NCI-H1048 (cell line): ENCODE measurements around the gene MTCP1.

Experiments used
- DNase-seq: peaks from one replicate; lab custom pipeline; 2025; lab: John Stamatoyannopoulos, UW

The MTCP1 gene, protein sequence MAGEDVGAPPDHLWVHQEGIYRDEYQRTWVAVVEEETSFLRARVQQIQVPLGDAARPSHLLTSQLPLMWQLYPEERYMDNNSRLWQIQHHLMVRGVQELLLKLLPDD

DNA sequence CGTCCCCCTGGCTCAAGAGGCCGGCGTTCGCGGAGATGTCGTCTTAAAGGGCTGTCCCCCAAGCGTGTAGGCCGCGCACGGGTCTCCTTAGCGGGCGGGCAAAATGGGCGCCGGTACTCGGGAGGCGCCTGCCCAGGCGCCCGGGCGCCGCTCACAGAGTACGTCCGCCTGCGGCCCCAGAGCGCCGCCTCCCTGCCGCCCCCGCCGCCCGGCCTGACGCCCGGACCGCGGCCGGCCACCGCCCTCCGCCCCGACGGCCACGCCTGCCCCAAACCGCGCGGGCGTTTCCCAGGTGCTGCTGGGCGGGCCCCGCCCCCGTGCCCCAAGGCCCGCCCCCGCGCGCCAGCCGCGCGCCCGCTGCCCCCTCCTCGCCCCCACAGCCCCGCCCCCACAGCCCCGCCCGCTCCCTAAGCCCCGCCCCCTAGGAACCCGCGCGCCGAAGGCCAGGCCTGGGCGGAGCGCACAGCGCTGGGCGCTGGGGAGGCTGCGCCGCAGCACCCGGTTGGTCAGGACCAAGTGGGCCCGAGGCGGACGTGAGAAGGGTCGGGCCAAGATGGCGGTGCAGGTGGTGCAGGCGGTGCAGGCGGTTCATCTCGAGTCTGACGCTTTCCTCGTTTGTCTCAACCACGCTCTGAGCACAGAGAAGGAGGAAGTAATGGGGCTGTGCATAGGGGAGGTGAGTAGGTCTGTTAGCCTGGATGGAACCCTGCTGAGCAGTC, at the start of gene MTCP1, which contains the start of the genes BRCC3 and CMC4:
Gene MTCP1, minus strand, starts transcription at position 162 of the 719 bp plus-strand sequence. CDS start 5,126 bp downstream, outside the sequence.
Gene BRCC3, plus strand, starts transcription at position 534 of the 719 bp plus-strand sequence. Its CDS starts 20 bp downstream, at position 554.
Gene CMC4, minus strand, starts transcription at position 162 of the 719 bp plus-strand sequence. CDS start 7,113 bp downstream, outside the sequence.
- DNase-seq: peak; percentile 51

DNA sequence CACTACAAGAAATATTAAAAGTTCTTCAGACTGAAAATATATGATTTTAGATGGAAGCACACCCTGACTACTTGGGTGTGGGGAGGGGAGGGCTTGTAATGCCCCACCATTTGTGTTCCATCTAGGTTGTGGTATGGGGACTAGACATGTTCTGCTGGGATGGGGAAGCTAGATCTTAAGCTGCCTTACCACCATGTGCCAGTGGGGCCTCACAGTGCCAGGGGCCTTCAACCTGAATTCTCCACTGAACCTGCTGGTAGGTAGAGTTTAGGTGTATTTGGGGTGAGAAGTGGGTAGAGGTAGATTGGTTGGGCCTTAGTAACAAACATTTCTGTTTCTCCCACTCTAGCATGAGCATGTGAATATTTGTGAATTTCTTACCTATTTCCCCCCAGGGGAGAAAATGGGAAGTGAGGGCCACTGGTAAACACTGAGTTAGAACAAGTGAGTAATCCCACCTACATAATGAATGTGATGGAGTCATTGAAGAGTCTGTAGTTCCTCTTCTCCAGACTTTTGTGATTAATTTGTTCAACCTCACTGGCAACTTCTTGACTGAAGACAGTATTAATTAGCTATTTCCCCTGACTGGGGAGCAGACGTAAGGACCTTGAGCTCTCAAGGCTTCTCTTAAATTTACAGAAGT, 44.4 kb upstream of the MTCP1 start:
- no peak for DNase-seq

DNA sequence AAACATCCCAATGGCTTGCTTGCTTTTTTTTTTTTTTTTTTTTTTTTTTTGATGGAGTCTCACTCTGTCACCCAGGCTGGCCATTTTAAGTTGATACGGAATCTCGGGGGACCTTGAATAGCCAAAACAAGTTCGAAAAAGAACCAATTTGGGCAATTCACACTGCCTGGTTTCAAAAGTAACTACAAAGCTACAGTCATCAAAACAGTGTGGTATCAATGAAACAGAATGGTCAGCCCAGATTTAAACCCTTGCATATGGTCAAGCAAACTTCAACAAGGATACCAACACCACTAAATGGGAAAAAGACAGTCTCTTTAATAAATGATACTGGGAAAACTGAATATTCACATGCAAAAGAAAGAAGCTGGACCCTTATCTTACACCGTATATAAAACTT, 42.2 kb upstream of the MTCP1 start:
- no peak for DNase-seq

DNA sequence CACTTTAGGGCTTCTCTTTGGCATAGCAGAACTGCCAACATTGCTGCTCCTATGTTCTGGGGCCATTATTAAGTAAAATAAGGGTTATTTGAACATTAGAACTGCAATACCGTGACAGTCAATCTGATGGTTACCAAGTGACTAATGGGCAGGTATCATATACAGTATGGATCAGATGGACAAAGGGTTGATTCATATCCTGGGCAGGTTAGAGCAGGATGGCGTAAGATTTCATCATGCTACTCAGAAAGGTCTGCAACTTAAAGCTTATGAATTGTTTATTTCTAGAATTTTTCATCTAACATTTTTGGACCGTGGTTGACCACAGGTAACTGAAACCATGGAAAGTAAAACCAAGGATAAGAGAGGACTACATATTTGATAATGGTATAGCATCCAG, 41.2 kb upstream of the MTCP1 start:
- no peak for DNase-seq

DNA sequence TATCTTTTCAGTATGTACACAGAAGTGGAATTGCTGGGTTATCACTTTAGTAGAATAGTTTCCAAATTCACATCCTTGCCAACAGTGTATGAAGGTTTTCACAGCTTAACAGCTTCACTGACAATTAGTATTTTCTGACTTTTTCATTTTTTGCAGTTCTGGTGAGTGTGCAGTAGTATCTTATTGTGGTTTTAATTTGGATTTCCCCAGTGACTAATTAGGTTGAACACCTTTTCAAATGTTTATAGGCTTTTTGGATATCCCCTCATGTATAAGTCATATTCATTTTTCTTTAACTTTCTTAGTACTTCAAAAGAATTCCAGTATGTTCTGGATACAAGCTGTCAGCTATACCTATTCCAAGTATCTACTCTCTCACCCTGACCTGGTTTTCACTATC, 37.5 kb upstream of the MTCP1 start:
- no peak for DNase-seq

DNA sequence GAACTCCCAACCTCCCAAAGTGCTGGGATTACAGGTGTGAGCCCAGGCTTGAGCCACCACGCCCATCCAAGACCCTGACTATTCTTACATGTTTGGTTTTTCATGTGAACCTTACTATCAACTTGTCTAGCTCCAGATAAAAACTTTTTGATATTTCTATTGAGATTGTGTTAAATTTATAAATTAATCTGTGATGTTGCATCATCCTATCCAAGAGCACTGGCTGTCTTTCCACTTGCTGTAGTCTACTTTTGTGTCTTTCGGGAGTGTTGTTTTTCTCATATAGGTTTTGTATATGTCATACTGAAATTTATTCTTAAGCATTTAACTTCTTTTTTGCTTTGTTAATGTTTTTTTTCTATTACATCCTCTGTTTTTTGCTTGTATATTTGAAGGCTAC, 35.0 kb upstream of the MTCP1 start:
- no peak for DNase-seq

DNA sequence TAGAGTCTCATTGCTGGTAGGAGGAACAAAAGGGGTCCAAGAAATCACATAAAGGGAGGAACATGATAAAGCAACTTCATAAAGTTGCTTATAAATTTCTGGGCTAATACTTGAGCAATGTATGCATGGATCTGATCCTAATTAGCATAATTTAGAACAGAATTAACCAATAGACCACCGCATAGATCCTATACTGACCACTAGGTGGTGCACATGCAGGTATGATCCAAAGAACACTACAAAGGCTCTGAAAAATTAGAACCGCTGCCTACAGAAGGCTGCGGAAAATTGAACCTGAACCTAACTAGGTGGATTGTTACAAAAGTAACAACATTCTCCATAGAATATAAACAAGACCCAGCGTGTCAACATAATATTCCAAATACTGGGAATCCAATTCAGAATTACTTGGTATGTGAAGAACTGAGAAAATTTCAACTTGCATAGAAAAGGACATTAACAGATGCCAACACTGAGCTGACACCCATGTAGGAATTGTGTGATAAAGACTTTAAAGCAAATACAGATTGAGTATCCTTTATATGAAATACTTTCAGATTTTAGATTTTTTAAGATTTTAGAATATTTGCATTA, 23.6 kb upstream of the MTCP1 start:
- DNase-seq: no peak

DNA sequence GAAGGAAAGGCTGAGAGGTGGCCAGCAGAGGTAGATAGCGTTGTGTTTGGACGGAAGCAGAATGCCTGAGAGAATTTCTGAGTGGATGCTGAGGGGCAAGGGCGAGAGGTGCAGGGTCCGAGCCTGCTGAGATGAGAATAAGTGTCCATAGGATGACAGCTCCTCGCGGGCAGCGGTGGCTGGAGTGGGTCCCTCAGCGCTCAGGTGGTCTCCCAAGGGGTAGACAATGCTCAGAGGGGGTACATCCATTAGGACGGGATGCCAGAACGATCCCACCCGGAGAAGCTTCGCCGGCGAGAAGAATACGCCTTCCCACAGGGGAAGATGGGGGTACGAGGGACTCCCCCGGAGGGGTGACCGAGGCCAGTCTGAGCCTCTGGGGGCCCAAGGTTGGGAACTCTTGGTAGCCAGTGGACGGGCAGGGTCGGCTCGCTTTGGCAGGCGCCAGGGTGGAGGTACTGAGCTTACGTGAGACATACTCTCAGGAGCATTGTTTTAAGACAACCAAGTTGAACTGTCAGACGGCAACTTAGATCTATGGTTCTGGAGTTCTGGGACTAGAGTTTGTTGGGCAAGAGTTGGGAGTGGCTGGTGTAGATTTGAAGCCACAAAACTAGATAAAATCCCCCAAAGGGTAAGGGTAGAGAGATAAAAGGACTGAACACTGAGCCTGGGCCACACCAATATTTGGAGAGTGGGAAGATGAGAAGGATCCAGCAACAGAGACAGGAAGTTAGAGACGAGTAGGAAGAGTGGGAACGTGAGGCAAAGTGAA, 16.2 kb upstream of the MTCP1 start:
- DNase-seq: no peak

DNA sequence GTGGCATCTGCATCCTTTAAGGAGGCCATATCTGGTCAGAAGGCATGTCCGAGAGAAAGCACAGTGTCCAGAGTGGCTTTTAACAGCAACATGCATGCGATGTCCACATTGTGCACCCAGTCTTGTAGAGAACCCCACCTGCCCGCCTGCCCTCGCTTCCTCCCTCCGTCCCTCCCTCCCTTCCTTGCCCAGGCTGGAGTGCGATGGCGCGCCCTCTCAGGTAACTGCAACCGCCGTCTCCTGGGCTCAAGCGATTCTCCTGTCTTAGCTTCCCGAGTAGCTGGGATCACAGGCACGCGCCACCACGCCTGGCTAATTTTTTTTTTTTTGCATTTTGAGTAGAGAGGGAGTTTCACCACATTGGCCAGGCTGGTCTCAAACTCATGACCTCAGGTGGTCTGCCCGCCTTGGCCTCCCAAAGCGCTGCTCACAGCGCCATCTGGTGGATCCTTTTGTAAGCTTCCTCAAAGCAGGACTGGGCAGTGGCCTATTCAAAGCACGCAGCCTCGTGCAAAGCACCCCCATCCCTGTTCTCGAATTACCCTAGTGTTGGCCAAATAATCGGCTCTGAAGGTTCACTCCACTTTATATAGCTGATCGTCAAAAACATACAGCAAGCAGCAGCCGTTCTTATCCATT, 15.4 kb upstream of the MTCP1 start:
- DNase-seq: no peak

DNA sequence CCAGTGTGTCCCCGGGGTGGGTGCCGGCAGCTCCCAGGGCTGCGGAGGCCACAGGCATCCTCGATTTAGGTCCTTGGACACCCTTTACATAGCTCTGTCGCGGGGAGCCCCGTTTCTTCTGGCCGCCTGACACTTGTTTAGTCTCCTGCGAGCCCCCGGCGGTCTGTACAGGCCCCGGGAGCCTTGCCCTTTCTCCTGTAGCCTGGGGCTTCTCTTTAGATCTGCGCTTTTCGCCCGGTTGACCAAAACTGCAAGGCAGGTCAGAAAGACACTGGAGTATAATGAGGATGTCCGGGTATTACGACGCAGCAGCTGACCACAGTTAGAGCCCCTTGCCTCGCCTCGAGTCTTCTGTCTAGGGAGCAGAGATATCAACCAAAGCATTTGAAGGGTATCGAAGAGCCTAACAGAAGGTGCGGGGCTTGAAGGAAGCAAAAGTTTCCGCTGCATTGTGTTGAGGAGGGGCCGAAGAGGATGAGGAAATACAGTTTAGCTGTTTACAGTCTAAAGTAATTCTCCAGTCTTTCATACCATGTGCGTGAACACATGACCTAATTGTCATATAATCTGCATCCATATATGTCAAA, 851 bp upstream of the MTCP1 start:
- DNase-seq: no peak

DNA sequence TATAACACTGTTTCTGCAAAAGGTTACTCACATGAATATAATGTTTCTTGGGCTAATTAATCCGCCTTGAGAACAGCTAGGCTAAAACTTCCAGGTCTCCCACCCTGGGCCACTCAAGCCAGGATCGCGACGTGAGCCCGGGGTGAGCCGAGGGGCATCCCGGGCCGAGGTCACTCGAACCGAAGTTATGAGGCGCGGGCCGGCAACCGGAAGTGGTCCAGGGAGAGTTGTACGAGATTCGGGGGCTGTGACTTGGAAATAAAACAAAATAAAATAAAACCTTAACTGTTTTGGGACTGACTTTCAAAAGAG, 317 bp downstream of the MTCP1 start:
- no peak for DNase-seq

DNA sequence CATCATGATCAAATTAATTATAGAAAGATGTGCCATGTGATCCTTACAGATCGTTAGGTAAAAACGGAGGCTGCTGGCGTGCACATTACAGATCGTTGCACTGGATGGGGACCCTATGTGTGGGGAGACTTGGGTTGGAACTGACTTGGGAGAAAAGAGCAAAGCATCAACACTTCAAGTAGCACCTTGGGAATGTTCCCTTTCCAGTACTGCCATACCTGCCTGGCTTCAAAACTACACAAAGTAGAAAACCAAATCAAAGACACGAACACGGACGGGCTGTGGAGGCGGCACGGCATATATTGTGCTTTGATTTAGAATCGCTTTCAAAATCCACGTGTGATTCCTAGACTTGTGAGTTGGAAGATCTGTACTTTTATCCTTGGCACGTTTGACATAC, 898 bp downstream of the MTCP1 start:
- no peak for DNase-seq

DNA sequence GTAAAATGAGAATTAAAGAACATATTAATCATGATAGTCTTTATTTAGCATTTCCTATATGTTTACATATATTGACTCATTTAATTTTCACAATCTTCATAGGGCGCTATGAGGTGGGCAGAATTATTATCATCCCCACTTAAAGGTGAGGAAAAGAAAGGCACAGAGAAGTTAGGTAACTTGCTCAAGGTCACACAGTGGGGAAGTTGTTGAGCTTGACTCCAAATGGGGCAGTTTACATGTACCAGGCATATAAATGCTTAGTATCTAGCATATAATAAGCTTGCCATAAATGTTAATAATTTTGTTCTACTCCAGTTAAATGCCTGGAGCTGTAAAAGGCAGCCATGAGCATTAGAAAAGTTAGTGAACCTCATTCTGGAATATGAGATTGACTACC, 1.5 kb downstream of the MTCP1 start:
- DNase-seq: no peak

DNA sequence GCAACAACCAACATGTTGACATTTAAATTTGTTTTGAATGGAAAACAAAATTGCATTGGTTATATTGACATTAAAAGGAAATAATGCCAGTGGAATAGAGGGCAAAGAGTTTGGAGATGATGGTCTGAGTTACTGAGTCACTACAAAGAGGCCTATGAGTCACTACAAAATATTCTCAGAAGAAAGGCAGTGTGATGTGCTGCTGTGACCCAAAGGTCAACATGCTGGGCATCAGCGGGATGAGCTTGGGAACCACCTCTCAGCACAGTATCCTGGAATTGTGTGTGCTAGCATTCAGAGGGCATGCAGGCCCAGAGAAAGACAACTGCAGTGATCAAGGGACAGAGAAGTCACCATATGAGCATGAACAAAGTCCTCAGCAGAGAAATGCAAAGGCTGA, 2.8 kb downstream of the MTCP1 start:
- no peak for DNase-seq

DNA sequence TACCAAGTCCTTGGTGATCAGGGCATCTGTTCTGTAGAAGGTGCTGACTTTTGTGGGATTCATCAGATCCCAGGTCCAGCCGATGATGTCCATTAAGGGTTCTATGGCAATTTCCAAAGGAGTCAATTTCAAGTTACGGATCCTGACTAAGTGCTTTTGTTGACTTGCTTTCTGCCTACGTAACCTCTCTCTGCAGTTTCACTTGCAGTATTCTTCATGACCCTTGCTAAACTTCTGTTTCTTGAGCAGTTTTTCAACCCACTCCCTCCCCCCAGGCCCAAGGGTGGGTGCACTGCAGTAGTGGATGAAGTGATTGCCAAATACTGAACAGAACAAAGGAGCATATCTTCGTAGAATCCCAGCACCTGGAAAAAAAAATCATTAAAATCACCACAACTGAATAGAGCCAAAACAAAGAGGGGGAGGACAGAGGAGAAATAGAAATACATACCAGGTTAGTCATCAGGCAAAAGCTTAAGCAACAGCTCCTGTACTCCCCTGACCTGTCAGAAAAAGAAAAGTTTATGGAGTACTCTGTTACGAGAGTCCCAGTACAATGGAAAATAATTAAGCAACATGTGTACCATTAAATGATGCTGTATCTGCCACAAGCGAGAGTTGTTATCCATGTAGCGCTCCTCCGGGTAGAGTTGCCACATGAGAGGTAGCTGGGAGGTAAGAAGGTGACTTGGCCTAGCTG, 5.8 kb downstream of the MTCP1 start:
- DNase-seq: no peak

DNA sequence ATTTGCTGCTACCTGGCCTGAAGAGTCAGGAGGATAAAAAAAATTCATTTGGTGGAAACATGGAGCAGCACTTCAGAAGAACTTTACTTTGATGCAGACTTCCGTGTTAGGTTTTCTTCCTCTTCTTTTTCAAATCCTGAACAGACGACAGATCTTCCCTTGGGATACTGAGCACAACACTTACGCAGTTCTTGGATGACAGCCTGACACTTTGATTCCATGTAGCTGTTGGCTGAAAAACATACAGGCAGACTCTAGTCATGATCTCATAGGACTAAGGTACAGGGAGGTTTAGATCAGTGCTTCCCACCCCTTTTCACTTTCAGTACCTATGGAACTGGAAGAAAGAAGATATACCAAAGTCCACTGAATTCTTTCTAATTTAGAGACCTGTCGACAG, 9.2 kb downstream of the MTCP1 start:
- DNase-seq: no peak

DNA sequence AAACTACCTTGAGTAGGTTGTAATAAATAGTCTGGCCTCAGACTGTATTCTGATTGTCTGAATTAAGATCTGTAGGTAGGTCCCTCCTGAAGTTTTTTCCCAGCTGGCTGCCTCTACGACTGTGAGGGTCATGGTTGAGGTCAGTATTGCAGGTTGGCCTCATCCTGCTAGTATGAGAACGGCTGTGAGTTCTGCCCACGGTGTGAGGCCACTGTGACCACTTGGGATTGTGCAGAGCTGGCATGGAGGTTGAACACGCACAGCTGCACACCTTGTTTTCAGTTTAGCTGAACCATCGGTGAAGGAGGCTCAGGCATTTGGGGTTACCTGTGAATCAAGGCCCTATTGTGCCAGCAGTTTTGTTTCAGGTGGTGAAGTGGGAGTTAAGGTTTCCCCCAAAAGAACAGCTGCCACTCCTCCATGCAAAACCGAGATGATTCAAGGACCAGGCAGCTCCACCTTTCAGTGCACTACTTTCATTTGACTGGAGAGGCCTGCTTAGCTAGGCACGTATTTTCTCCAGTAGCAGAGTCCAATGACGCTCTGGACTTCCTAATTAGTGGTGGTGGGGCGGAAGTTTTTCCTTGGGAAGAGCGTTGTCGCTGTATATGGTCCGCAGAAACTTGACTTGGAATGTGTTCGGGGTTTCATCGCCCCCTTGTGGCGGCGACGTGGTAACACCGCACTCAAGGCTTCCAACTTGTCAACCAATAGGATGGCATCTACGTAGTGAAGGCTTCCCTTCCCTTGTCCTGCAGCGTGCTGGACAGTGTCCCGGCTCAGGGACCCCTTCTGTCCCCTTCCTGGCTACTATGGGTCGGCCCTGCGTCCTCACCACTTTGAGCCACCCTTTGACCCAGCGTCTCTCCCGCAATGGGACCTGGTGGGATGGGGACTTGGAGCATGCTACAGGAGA, 13.8 kb downstream of the MTCP1 start:
- peak; percentile 32 for DNase-seq

DNA sequence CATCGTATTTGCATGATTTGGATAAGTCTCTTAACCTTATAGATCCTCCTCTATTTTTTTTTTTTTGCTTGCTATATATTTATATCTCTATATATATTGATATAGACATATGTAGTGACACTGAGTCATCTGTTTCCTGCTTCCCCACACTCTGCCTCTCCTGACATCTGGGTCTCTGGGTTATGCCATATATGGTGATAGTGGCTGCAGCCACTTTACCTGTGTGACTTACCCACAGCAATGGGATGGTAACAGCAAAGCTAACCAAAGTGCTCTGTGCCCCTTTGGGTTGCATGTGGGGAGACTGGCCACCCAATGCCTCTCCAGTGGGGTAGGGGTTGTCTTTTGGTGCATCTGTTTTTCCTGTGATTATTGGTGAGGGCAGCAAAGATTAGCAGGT, 14.5 kb downstream of the MTCP1 start:
- DNase-seq: no peak

DNA sequence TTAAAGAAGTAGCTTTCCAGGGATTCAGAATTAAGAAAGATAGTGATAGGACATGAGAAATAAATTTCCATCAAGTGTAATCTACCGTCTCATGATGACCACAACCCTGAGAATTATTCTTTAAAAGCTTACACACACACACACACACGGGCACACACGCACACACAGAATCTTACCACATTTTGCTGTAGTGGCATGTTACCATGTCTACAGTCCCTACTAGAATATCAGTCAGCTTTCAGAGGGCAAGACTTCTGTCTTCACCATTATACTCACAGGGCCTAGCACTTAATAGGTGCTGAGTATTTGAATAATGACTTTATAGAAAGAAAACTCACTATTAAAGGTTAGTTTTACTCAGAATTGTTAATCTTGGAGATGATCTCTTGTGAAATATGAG, 15.4 kb downstream of the MTCP1 start:
- DNase-seq: no peak

DNA sequence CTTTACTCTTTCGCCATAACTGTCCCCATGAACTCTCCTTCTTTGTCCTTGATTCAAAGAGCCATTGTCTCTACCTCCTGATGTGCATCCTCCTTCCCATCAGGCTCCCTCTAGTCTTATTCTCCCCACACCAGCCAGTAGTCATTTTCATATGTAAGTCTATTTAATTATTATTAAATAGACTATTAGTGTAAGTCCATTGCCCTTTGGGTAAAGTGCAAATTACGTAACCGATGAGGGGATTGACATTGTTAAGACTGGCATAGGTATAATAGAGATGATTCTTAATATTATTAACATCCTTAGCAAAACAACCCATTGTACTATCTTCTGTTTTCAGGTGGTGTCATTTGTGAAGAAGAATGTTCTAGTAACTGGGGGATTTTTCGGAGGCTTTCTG, 16.7 kb downstream of the MTCP1 start:
- no peak for DNase-seq
